HG03521 (cell line): ENCODE data around the gene KCNQ1OT1.

Experiments
- ATAC-seq: cut with Tn5 transposase; IDR thresholded peaks from one replicate; pipeline ENCODE4 v1.9.1; 2021; ENCODE audit warnings: mild to moderate bottlenecking, moderate library complexity; ENCODE audit not compliant: unreplicated experiment

Gene KCNQ1OT1

DNA sequence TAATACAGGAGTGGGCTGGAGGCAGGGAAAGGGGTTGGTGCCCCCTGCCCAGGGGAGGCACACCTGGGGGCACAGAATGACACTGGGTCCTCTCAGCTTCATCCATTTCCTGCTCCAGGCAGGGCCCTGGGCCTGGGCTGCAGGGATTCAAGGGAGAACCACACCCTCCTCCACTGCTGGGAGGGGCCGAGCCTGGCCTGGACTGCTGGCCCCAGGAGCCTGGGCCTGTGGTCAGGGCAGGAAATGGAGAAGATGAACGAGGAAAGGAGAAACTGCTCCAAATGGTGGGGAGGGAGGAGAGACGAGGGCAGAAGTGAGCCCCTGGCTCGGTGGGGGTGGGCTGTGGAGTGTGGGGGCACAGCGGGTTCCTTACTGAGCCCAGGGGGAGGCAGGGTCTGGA lies 38.1 kb upstream of the KCNQ1OT1 start:
- no peak for ATAC-seq

DNA sequence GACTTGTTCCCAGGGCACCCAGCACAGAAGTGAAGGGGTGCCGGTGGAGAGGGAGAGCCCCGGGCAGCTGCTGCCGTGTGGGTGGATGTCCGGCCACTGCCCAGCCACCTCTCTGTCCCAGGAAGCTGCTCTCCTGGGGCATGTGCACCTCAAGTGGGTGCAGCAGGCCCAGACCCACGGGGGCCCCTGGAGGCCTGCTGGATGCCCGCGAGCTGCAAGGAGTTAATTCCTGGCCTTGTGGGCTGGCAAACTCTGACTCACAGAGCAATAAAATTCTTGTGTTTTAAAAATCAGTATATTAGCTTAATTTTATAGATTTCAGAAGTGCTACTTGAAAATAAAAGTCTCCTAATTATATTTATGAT lies 37.4 kb upstream of the KCNQ1OT1 start:
- ATAC-seq: no peak

DNA sequence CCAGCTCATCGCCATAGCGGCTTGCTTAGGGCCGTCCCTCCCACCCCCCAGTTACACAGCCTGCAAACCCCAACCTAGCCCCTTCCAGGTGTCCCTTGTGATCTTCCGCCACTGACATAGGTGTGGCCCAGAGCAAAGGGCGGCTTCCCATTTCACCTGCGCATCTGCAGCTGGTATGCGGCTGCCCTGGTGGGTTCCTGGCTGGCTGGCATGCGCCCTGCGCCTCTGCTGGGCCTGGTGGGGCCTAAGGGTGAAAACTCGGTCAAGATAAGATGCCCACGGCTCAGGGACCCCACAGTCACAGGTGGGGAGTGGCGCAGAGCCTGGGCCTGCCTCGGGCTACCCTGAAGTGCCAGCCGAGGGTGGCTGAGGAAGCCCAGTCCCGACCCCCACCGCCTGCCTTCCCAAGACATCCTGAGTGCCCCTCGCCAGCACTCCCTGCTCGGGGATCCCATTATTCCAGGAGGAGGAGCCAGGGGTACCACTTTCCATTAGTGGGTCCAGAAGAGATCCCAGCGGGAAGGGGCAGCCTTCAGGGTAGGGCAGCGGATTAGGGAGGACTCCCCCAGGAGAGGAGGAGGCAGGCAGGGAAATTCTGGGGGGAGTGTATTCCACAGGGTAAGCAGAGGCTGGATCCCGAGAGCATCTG lies 36.9 kb upstream of the KCNQ1OT1 start:
- ATAC-seq: no peak

DNA sequence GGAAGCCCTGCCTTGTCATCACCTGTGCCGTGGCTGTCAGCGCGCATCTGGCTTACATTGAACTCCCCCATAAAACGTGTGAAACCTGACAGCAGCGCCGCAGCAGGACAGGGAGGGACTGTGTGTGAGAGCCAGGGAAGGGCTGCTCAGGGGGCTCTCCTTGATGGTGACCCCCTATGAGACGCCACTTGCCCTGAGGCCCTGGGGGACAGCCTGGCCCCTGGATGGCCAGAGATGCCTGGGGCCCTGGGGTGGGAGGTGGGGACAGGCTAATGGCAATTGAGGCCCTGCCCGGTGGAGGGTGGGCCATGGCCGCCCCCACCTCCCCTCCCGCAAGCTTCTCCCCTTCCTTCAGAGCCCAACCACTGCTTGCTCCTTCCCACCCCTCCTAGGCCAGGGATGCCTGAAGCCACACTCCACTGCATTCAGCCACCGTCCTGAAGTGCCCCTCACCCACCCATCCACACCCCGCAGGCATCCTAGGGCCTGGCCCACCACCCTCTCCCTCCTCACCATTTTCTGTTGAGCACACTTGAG lies 35.3 kb upstream of the KCNQ1OT1 start:
- no peak for ATAC-seq

DNA sequence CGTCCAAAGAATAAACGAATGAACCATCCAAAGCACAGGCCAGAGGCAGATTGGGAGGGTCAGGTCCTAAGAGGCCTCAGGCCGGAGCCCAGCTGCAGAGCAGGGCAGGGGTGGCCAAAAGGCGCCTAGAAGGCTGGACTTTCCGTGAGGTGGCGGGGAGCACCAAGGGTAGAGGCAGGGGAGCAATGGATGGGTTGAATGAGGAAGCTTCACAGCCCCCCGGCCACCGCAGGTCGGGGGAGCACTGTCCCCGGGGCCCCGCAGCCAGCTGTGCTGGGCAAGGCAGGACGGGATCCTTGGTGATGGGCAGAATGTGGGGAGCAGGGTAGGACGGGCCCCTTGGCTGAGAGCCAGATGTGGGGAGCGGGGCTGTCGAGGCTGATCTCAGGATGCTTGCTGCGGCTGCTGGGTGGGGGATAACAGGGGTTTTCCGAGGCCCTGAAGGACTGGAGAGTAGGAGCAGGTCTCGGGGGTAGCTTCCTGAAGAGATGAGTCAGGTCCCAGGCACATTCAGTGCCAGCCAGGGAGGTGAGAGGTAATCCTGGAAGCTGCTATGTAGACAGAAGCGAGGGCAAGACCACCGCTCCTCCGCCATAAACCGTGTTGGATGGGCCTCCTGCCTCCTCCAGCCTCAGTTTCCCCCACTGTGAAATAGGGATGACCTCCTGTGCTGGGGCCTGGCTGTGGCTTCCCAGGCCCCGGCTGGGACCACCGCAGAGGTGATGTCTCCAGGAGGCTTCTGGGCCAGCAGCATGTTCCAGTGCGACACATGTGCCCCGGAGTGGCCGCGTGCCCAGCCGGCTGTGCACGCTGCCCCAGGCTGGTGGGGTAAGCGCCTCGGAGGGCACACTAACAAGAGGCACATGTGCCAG lies 34.6 kb upstream of the KCNQ1OT1 start:
- ATAC-seq: no peak

DNA sequence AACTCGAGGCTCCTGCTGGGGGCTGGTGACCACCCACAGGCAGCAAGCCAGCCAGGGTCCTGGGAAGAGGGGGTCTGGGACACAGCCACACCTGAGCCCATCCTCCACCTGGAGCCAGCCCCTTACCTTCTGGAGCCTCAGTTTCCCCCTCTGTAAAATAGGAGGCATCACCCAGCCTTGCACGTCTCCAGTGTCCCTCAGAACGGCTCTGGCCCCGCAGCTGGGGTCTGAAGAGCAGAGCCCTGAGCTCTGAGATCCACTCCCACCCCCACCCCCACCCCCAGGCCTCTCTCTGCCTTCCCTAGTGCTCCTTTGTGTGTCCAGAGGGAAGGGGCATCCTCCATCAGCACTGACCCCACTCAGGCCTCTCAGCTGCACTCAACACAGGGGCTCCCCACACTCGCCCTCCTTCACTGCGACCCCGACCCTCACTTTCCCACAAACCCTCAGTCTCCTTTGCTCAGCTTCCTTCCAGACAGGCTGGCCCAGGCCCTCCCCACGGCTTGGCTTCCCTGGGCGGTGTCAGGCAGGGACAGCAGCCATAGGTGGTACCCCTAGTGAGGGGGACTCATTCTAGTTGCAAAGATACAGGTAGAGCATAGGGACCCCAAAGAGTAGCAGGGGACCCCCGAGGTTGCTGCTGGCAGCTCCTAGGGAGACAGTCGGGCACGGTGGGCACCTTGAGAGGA lies 33.3 kb upstream of the KCNQ1OT1 start:
- no peak for ATAC-seq

GRCh38 chr11:2732261-2732939 lies 32.6 kb upstream of the KCNQ1OT1 start:
- no peak for ATAC-seq

DNA sequence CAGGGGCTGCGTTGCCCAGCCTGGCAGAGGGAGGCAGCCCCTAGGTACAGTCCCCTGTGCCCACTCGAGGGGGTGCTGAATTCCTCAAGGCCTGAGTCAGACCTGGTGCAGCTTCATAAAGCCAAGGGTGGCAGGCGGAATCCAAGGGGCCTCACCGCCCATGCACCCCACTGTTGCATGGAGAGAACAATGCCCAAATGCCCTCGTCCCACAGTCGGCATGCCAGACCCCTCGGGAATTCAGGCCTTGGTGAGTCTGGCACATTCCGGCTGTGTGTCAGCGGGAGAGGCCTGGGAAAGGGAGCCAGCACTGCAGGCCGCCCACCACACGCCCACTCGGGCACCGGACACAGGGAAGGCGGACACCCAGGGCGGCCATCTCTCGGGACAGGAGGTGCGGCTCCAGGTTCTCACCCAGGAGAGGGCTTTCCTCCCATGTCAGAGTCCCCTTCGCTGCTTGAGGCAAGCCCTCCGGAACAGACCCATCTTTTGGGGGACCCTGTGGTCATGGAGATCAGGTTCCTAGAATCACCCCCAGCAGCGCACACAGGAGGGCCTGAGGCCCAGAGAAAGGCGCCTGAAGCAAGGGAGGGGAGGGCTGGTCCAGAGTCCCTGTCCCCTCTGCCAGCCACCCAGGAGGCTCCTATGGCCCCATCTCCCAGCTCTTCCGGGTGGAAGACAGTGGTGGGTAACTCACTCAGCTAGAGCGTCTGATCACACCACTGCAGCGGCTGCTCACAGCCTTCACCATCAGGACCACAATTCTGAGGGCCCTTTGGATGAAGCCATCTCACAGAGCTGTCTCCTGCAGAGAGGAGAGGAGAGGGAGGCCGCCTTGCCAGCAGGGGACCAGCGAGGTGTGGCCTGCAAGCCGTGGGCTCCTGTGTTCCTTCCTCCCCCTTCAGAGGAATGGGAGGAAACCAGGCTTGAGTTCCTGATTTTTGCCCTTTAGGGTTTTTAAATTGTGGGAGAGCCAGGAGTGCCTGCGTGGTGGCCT lies 31.6 kb upstream of the KCNQ1OT1 start:
- no peak for ATAC-seq

DNA sequence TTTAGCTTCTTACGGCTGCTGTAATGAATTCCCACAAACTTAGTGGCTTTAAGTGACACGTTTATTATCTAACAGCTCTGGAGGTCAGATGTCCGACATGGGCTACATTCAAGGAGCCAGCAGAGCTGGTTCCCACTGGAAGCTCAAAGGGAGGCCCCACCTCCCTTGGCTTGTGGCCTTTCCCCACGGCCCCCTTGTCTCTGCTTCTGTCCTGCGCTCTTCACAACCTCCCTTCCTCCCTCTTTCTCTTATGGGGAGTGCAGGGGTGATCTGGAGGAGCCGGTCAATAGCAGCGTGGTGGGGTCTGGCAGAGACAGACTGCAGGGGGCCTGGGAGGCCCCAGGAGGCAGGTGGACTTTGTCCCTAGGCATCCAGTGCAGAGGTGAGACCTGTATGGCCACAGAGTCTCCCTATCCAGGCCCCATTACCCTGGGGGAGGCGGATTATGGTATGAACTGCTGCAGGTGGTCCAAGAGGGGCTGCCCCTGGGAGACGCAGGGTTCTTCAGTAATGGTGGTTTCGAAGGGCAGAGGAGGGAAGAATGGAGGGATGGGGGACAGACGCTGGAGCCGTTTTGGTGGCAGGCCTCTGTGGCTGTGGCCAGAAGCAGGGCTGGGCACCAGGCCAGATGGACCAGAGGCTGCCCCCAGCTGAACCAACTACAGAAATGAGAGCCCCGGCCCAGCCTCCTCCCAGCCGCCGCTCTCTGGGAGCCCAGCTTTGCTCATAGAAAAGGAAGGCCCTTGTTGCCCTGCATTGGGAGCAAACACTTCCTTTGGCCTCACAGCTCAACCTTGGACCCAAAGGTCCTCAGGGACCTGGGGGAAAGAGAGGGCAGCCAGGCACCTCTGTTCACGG lies 30.7 kb upstream of the KCNQ1OT1 start:
- ATAC-seq: no peak

DNA sequence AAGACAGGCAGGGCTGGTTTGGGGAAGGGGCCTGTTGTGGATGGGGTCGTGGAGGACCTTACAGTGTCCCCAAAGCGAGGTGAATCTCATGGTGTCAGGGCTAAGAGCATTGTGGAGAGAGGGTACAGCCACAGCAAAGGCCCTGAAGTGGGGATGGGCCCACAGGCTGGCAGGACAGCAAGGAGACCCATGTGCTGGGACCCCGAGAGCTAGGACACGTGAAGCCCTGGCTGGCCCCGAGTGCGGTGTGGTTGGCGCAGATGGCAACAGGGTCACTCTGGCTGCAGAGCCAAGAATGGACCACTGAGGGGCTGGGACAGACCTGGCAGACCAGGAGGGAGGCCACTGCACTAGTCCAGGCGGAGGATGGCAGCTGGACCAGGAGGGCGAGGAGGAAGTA lies 30.0 kb upstream of the KCNQ1OT1 start:
- ATAC-seq: no peak

- ATAC-seq: no peak
Observed at GRCh38 chr11:2728663-2729332, 29.0 kb upstream of the KCNQ1OT1 start.

GRCh38 chr11:2728128-2728662 lies 28.4 kb upstream of the KCNQ1OT1 start:
- no peak for ATAC-seq

DNA sequence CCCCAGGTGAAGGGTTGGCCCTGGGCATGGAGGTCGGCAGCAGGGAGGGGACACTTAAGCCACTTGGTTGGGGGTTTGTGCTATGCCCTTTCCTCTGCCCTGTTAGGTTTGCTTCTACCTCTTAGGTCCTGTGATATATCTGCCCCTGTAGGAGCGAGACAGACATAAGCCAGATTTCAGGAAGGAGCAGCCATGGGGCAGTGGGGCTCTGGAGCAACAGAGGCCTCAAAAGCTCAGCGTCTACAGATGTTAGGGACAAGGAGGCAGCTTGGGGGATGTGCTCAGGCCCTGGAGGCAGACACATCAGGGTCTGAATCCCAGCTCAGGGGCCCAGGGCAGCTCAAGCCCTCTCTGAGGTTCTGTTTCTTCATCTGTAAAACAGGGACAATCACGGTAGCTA lies 27.2 kb upstream of the KCNQ1OT1 start:
- ATAC-seq: no peak

DNA sequence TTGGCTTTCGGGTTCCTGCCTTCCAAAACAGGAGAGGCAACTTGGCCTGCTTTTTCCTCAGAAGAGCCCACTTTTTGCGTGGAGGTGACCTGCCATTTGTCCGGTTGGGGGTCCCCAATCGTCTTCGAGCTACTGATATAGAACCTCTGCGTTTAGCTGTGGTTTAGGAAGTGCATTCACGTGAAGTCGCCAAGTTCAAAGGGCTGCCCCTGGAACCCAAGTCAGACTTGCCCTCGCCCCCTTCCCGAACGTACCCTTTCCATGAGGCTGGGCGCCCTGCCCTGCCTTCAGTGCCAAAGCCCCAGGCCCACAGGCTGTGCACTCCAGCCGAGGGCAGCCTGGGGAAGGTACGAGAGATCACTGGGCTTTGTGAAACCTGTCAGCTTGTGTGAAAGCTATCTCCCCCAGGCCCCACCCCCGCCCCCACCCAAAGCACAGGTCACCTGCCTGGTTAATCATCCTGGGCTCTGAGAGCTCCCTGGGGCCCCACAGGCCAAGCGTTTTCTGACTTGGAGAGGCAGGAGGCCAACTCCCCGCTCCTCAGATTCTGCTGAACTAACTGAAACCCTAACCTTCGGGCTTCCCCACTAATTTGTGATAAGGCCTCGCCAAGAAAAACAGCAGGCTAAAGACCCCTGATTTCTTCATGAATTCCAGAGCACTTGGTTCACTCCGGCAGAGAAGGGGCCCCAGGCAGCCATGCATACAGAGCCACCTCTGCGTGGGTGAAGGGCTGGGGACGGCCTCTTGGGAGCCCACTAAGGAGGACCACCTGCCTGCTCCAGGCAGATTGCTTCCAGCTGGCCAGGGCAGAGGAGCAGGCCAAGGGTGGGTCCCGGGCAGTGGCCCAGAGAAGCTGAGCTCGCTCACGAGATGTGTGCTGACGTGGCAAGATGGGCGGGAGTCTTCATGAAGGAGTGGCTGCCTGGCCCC lies 25.8 kb upstream of the KCNQ1OT1 start:
- no peak for ATAC-seq

GRCh38 chr11:2724653-2725367 lies 25.0 kb upstream of the KCNQ1OT1 start:
- ATAC-seq: no peak

GRCh38 chr11:2724104-2724503 lies 24.3 kb upstream of the KCNQ1OT1 start:
- ATAC-seq: no peak
